Neuron (in vitro differentiated cells): ENCODE measurements around the gene HPCAL1.

Experiments used
- H2AFZ ChIP-seq: one replicate; pipeline ENCODE4 v1.6.1; 2013; ENCODE audit warnings: low read depth, mild to moderate bottlenecking, inconsistent platforms, low read length, moderate library complexity
- H3K27me3 ChIP-seq: one replicate; pipeline ENCODE4 v1.6.1; 2013; ENCODE audit warnings: low read length; ENCODE audit not compliant: insufficient read depth
- H3K36me3 ChIP-seq: one replicate; pipeline ENCODE4 v1.6.1; 2013; ENCODE audit warnings: low read length; ENCODE audit not compliant: insufficient read depth
- H3K4me1 ChIP-seq: one replicate; pipeline ENCODE4 v1.6.1; 2013; ENCODE audit warnings: low read length; ENCODE audit not compliant: insufficient read depth
- H3K4me3 ChIP-seq: 2 replicates; pipeline ENCODE4 v1.5.1; 2013; ENCODE audit warnings: mild to moderate bottlenecking, low read length, moderate library complexity
- H3K9me3 ChIP-seq: one replicate; pipeline ENCODE4 v1.6.1; 2013; ENCODE audit warnings: low read length

HPCAL1 gene

GRCh38 chr2:10306901-10307463 lies 4.3 kb downstream of the HPCAL1 start:
- Histone ChIP-seq H3K9me3 (peaks cover 6% of the 10 kb centered on the region), H3K36me3 (no peaks in the 10 kb centered on the region), H3K4me3 (no peak overlapping the region), H3K4me1 (peaks cover 20% of the 10 kb centered on the region), H3K27me3 (no peaks in the 10 kb centered on the region), H2AFZ (no peak overlapping the region)

- Histone ChIP-seq H3K36me3 (no peaks in the 10 kb centered on the region), H3K27me3 (no peaks in the 10 kb centered on the region), H3K4me3 (no peak overlapping the region)
Measured at GRCh38 chr2:10307561-10308156, 5.0 kb downstream of the HPCAL1 start.

GRCh38 chr2:10308866-10309265 lies 6.2 kb downstream of the HPCAL1 start:
- H3K36me3 ChIP-seq, result no peaks in the 10 kb centered on the region
- no peaks in the 10 kb centered on the region for H3K27me3 ChIP-seq
- peaks cover 12% of the 10 kb centered on the region for H3K9me3 ChIP-seq
- peaks cover 9% of the 10 kb centered on the region for H3K4me1 ChIP-seq
- H2AFZ ChIP-seq, result no peak overlapping the region
- H3K4me3 ChIP-seq, result no peak overlapping the region

More at GRCh38 chr2:10307561-10308156, 5.0 kb downstream of the HPCAL1 start:
- Histone ChIP-seq H2AFZ (no peak overlapping the region), H3K4me1 (peaks cover 17% of the 10 kb centered on the region), H3K9me3 (peaks cover 11% of the 10 kb centered on the region)

- Histone ChIP-seq H3K4me3 (no peak overlapping the region), H2AFZ (no peak overlapping the region), H3K27me3 (no peaks in the 10 kb centered on the region), H3K36me3 (no peaks in the 10 kb centered on the region), H3K4me1 (peaks cover 5% of the 10 kb centered on the region), H3K9me3 (peaks cover 12% of the 10 kb centered on the region)
Measured at GRCh38 chr2:10309286-10309685, 6.6 kb downstream of the HPCAL1 start.

- no peaks in the 10 kb centered on the region for H3K4me1 ChIP-seq
- H2AFZ ChIP-seq, result no peak overlapping the region
- no peaks in the 10 kb centered on the region for H3K27me3 ChIP-seq
- no peak overlapping the region for H3K4me3 ChIP-seq
- peaks cover 12% of the 10 kb centered on the region for H3K9me3 ChIP-seq
- H3K36me3 ChIP-seq, result no peaks in the 10 kb centered on the region
Measured at GRCh38 chr2:10310309-10310888, 7.7 kb downstream of the HPCAL1 start.

GRCh38 chr2:10311736-10312135 lies 9.0 kb downstream of the HPCAL1 start:
- no peaks in the 10 kb centered on the region for H3K4me1 ChIP-seq
- H3K9me3 ChIP-seq, result peaks cover 12% of the 10 kb centered on the region
- H2AFZ ChIP-seq, result no peak overlapping the region
- H3K36me3 ChIP-seq, result no peaks in the 10 kb centered on the region
- no peaks in the 10 kb centered on the region for H3K27me3 ChIP-seq
- no peak overlapping the region for H3K4me3 ChIP-seq

GRCh38 chr2:10312437-10312957 lies 9.8 kb downstream of the HPCAL1 start:
- Histone ChIP-seq H3K4me1 (no peaks in the 10 kb centered on the region), H3K36me3 (no peaks in the 10 kb centered on the region), H3K4me3 (no peak overlapping the region), H3K9me3 (peaks cover 12% of the 10 kb centered on the region), H3K27me3 (no peaks in the 10 kb centered on the region), H2AFZ (no peak overlapping the region)

GRCh38 chr2:10316336-10316735 lies 13.6 kb downstream of the HPCAL1 start:
- H3K4me1 ChIP-seq, result no peaks in the 10 kb centered on the region
- no peak overlapping the region for H2AFZ ChIP-seq
- H3K4me3 ChIP-seq, result no peak overlapping the region
- H3K9me3 ChIP-seq, result peaks cover 12% of the 10 kb centered on the region
- no peaks in the 10 kb centered on the region for H3K27me3 ChIP-seq
- no peaks in the 10 kb centered on the region for H3K36me3 ChIP-seq

- Histone ChIP-seq H3K9me3 (peaks cover 8% of the 10 kb centered on the region), H2AFZ (no peak overlapping the region), H3K4me3 (no peak overlapping the region), H3K4me1 (no peaks in the 10 kb centered on the region), H3K36me3 (no peaks in the 10 kb centered on the region), H3K27me3 (no peaks in the 10 kb centered on the region)
Measured at GRCh38 chr2:10316860-10317259, 14.2 kb downstream of the HPCAL1 start.

- Histone ChIP-seq H3K4me3 (no peak overlapping the region), H3K36me3 (no peaks in the 10 kb centered on the region), H3K27me3 (no peaks in the 10 kb centered on the region), H3K4me1 (no peaks in the 10 kb centered on the region), H2AFZ (no peak overlapping the region), H3K9me3 (peaks cover 6% of the 10 kb centered on the region)
Measured at GRCh38 chr2:10317646-10318045, 14.9 kb downstream of the HPCAL1 start.

GRCh38 chr2:10318345-10318744 lies 15.6 kb downstream of the HPCAL1 start:
- H2AFZ ChIP-seq, result no peak overlapping the region
- H3K4me3 ChIP-seq, result no peak overlapping the region
- H3K9me3 ChIP-seq, result peaks cover 10% of the 10 kb centered on the region
- no peaks in the 10 kb centered on the region for H3K36me3 ChIP-seq
- H3K4me1 ChIP-seq, result no peaks in the 10 kb centered on the region
- no peaks in the 10 kb centered on the region for H3K27me3 ChIP-seq

GRCh38 chr2:10319892-10320574 lies 17.3 kb downstream of the HPCAL1 start:
- H3K4me3 ChIP-seq, result no peak overlapping the region
- H3K9me3 ChIP-seq, result peaks cover 10% of the 10 kb centered on the region
- H3K4me1 ChIP-seq, result peaks cover 9% of the 10 kb centered on the region

GRCh38 chr2:10320575-10320931 lies 17.8 kb downstream of the HPCAL1 start:
- no peak overlapping the region for H3K4me3 ChIP-seq
- H3K4me1 ChIP-seq, result peaks cover 9% of the 10 kb centered on the region
- no peaks in the 10 kb centered on the region for H3K27me3 ChIP-seq
- H2AFZ ChIP-seq, result no peak overlapping the region
- H3K36me3 ChIP-seq, result no peaks in the 10 kb centered on the region
- H3K9me3 ChIP-seq, result peaks cover 10% of the 10 kb centered on the region

More at GRCh38 chr2:10319892-10320574, 17.3 kb downstream of the HPCAL1 start:
- no peaks in the 10 kb centered on the region for H3K36me3 ChIP-seq
- no peaks in the 10 kb centered on the region for H3K27me3 ChIP-seq
- H2AFZ ChIP-seq, result no peak overlapping the region
